ENCODE measurements around the gene AFAP1L2. TPM values are rescaled to one million over a fixed set of nuclear protein-coding genes. Genes with fewer than 3 reads are reported as not detected.

Gene AFAP1L2
- total RNA-seq, 2 donors from 2014 or later = 10.5 to 17.9 TPM

DNA sequence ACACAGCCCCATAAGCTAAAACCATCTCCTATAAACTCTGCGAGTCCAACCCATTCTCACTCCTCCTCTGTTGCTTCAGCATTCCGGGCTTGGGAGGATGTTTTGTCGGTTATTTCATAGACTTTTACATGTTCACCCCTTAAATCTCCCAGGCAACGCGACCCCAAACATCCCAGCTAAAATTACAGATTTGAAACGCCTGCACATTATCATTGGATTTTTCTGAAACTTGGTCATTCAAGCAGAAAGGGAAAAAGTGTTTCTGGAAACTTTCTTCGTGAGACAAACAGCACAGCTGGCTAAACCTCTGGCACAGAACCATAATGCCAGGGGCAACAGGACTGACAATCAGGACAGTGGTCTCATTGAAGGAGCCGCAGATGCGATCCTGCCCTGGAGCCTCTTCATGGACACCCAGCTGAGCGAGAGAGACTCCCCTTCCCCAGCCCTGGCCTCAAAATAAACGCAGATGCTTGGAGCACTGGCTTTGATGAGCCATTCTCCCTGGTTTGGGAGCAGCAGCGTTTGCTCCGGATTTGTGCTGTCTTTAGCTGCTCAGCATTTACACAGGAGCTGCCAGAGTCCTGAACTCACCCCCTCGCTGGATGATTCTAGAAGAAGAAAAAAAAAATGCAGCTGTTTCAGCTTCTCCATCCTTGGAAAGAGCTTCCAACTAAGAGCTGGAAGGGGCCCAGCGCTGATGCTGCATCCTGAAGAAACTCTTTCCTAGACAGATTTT is 30.1 kb downstream of the AFAP1L2 start:
- Histone ChIP-seq H3K27me3 (no peaks in the 10 kb centered on the region), H3K27ac (no peak overlapping the region), H3K36me3 (replicated peaks in 1 of 2; ENCODE audit: insufficient read depth in 1 of 2, low read depth in 2 of 2) (no peaks in the 10 kb centered on the region), H3K4me3 (no peak overlapping the region), H3K9me3 (no peaks in the 10 kb centered on the region), H3K4me1 (peaks cover 11% of the 10 kb centered on the region)
- TF ChIP-seq POLR2A (IDR thresholded peaks at IDR 0.05) (no peak), CTCF (IDR thresholded peaks at IDR 0.05) (no peak)
- ATAC-seq = no peak
- WGBS, 2 donors = 85 to 89% methylated on average over 14 to 15 of the region's 15 CpGs
- DNase-seq = peak in 2 of 4 donors; percentile 38 to 40
- intact Hi-C loops (cut with DNase I) = no loop called here

DNA sequence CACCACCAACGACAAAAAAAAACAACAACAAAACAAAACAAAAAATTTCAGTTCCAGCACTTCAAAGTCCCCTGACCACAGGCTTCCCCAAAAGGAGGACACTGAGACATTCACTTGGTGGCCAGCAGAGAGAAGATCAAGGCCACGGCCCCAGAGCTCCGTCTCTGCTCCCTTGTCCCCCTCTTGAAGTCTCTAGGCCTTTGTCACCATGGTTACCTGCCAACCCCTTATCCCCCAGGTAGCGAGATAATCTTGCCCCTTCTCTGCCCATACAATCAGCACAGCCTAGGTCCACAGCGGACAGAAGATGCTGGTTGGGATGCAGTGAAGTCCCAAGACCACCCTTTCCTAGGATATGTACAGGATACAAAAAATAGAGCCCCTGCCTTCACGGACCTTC is 30.7 kb downstream of the AFAP1L2 start:
- peaks cover 11% of the 10 kb centered on the region for H3K4me1 ChIP-seq
- ATAC-seq (no peak), DNase-seq (no peak)
- H3K36me3 ChIP-seq (replicated peaks in 1 of 2; ENCODE audit: insufficient read depth in 1 of 2, low read depth in 2 of 2) = no peaks in the 10 kb centered on the region
- TF ChIP-seq POLR2A (IDR thresholded peaks at IDR 0.05) = no peak
- TF ChIP-seq CTCF (IDR thresholded peaks at IDR 0.05) = no peak
- WGBS, 2 donors = 63 to 69% methylated on average over 6 of the region's 6 CpGs
- H3K4me3 ChIP-seq = no peak overlapping the region
- no peaks in the 10 kb centered on the region for H3K27me3 ChIP-seq
- H3K27ac ChIP-seq = no peak overlapping the region
- H3K9me3 ChIP-seq = no peaks in the 10 kb centered on the region
- intact Hi-C loops (cut with DNase I) = no loop called here

DNA sequence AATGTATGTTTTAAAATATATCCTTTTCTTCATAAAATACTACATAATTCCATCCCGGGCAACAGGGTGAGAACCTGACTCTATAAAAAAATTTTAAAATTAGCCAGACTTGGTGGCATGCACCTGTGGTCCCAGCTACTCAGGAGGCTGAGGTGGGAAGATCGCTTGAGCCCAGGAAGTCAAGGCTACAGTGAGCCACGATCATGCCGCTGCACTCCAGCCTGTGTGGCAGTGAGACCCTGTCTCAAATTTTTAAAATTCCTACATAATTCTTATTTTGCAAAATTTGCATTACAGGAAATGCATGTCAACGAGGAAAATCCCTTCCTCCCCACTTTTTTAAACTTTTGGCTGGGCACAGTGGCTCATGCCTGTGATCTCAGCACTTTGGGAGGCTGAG is 31.3 kb downstream of the AFAP1L2 start:
- H3K27me3 ChIP-seq = no peaks in the 10 kb centered on the region
- no peaks in the 10 kb centered on the region for H3K36me3 ChIP-seq (replicated peaks in 1 of 2; ENCODE audit: insufficient read depth in 1 of 2, low read depth in 2 of 2)
- no peak overlapping the region for H3K27ac ChIP-seq
- DNase-seq = no peak
- H3K9me3 ChIP-seq = no peaks in the 10 kb centered on the region
- no peak overlapping the region for H3K4me3 ChIP-seq
- WGBS, 2 donors = 86 to 90% methylated on average over 5 of the region's 5 CpGs
- H3K4me1 ChIP-seq = peaks cover 11% of the 10 kb centered on the region
- intact Hi-C loops (cut with DNase I) = no loop called here
- no peak for ATAC-seq
- TF ChIP-seq CTCF (IDR thresholded peaks at IDR 0.05) (no peak), POLR2A (IDR thresholded peaks at IDR 0.05) (no peak)

DNA sequence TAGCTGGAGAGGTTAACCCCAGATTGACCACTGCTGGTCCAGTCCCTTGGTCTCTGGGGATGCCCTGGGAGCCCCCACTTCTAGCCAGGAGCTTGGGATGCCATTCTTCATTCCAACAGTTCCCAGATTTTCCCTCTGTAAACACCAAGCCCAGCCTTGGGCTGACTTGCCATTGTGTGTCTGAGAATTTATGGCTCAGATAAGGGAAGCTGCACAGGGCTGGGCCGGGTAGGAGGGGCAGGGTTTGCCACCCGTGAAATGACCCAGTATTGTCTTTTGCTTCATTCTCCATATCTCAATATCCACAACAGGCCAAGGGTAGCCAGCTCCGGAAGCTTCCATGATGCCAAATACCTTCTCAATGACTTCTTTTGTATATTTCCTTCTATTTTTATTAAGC is 32.1 kb downstream of the AFAP1L2 start:
- DNase-seq (no peak), ATAC-seq (no peak)
- Histone ChIP-seq H3K4me3 (no peak overlapping the region), H3K27ac (no peak overlapping the region), H3K27me3 (no peaks in the 10 kb centered on the region), H3K9me3 (no peaks in the 10 kb centered on the region), H3K36me3 (replicated peaks in 1 of 2; ENCODE audit: insufficient read depth in 1 of 2, low read depth in 2 of 2) (no peaks in the 10 kb centered on the region), H3K4me1 (peaks cover 20% of the 10 kb centered on the region)
- TF ChIP-seq CTCF (IDR thresholded peaks at IDR 0.05) (no peak), POLR2A (IDR thresholded peaks at IDR 0.05) (no peak)
- intact Hi-C loops (cut with DNase I) = no loop called here
- 48 to 58% methylated on average over 3 of the region's 3 CpGs for WGBS, 2 donors

GRCh38 chr10:114370966-114371365 is 33.3 kb downstream of the AFAP1L2 start:
- no peak for ATAC-seq
- H3K9me3 ChIP-seq = no peaks in the 10 kb centered on the region
- no peak overlapping the region for H3K27ac ChIP-seq
- H3K36me3 ChIP-seq (replicated peaks in 1 of 2; ENCODE audit: insufficient read depth in 1 of 2, low read depth in 2 of 2) = no peaks in the 10 kb centered on the region
- no peak for DNase-seq
- intact Hi-C loops (cut with DNase I) = no loop called here
- no peak overlapping the region for H3K4me3 ChIP-seq
- peaks cover 21% of the 10 kb centered on the region for H3K4me1 ChIP-seq
- H3K27me3 ChIP-seq = no peaks in the 10 kb centered on the region
- TF ChIP-seq POLR2A (IDR thresholded peaks at IDR 0.05) = no peak
- TF ChIP-seq CTCF (IDR thresholded peaks at IDR 0.05) = no peak
- WGBS, 2 donors = 66 to 86% methylated on average over 2 to 5 of the region's 5 CpGs

Measured in body of pancreas (tissue), 4 donors.